SU-DHL-6 (cell line): Measurements from ENCODE around the gene RNF130.

ENCODE experiments used
- EZH2phosphoT487 ChIP-seq: fragments of 200-600 bp; sonication (generic), shearing (Covaris generic); conservative IDR thresholded peaks from 2 replicates; pipeline ENCODE4 v1.6.1; 2018; ENCODE audit warnings: mild to moderate bottlenecking, antibody characterized with exemption, low read length, moderate library complexity, mixed read lengths
- TF ChIP-seq, protein P1 (sequence below): fragments of 200-600 bp; sonication (generic); IDR thresholded peaks from one replicate; pipeline ENCODE4 v1.5.1; 2017; ENCODE audit warnings: antibody characterized with exemption, mild to moderate bottlenecking, low read length, moderate library complexity; ENCODE audit not compliant: insufficient read depth, poor library complexity, severe bottlenecking

DNA sequence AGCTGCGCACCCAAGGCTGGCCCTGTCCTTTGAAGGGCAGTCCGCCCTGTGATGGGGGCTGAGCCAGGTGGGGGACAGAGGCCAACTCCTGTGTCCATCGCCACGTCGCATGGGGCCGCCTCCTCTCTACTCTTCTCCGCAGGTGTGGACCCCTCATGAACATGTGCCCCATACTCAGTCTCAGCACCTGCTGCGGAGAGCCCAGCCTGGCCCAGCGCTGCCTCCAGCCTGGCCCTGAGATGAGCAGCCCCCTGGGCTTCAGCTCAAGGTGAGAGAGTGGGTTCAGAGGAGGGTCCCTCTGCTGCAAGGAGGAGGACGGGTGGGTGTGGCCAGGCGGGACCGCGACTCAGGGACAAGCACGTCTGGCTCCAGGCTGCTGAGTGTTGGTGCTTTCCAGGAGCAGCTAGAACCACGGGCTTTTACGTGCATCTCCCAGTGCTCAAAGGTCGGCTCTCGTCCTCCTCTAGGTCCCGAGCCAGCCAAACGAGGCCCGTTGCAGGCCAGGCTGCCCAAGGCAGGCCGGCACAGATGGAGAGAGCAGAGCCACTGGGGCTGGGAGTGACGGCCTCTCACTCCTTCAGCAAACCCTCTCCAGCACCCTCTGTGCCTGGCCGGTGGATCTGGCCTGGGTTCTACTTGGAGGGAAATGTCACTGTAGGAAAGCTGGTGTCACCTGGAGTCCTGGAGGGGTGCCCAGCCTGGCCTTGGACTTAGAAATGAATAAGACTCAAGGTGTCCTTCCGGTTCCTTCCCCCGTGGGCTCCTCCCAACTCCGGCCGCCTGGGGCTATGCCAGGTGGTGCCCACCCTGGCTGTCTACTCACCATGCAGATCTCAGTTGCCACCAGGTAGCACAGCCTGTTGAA is 48.9 kb upstream of the RNF130 start:
- TF ChIP-seq, protein P1, sequence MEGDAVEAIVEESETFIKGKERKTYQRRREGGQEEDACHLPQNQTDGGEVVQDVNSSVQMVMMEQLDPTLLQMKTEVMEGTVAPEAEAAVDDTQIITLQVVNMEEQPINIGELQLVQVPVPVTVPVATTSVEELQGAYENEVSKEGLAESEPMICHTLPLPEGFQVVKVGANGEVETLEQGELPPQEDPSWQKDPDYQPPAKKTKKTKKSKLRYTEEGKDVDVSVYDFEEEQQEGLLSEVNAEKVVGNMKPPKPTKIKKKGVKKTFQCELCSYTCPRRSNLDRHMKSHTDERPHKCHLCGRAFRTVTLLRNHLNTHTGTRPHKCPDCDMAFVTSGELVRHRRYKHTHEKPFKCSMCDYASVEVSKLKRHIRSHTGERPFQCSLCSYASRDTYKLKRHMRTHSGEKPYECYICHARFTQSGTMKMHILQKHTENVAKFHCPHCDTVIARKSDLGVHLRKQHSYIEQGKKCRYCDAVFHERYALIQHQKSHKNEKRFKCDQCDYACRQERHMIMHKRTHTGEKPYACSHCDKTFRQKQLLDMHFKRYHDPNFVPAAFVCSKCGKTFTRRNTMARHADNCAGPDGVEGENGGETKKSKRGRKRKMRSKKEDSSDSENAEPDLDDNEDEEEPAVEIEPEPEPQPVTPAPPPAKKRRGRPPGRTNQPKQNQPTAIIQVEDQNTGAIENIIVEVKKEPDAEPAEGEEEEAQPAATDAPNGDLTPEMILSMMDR = no peak
- TF ChIP-seq EZH2phosphoT487 = no peak
